C4-2B (cell line): ENCODE results near the gene FGF11.

Source experiments
- H3K27ac ChIP-seq: fragments of 450-650 bp; 2 replicates; pipeline ENCODE4 v1.5.1; 2017
- CTCF ChIP-seq: fragments of 450-650 bp; conservative IDR thresholded peaks from 2 replicates; pipeline ENCODE4 v1.5.1; 2017; ENCODE audit warnings: mild to moderate bottlenecking
- ZFX ChIP-seq: fragments of 450-650 bp; IDR thresholded peaks from 2 replicates; pipeline ENCODE4 v1.6.1; 2017

The FGF11 gene

GRCh38 chr17:7462474-7463371 lies 23.4 kb downstream of the FGF11 start:
- no peak overlapping the region for H3K27ac ChIP-seq
- TF ChIP-seq CTCF = no peak
- no peak for TF ChIP-seq ZFX

- H3K27ac ChIP-seq = no peak overlapping the region
- TF ChIP-seq CTCF = no peak
- TF ChIP-seq ZFX = no peak
Measured at GRCh38 chr17:7463372-7463846, 24.1 kb downstream of the FGF11 start.

- no peak overlapping the region for H3K27ac ChIP-seq
- TF ChIP-seq ZFX = no peak
Measured at GRCh38 chr17:7464081-7464480, 24.8 kb downstream of the FGF11 start.

- TF ChIP-seq ZFX (no peak), CTCF (no peak)
- H3K27ac ChIP-seq = no peak overlapping the region
Measured at GRCh38 chr17:7465597-7466275, 26.4 kb downstream of the FGF11 start.

- H3K27ac ChIP-seq = peak overlapping the region; percentile 40; the same call in 1 of the 2 replicates
- no peak for TF ChIP-seq ZFX
- no peak for TF ChIP-seq CTCF
Measured at GRCh38 chr17:7466318-7466638, 27.0 kb downstream of the FGF11 start.

- peak overlapping the region; percentile 40 for H3K27ac ChIP-seq
- TF ChIP-seq ZFX = no peak
- TF ChIP-seq CTCF = no peak
Measured at GRCh38 chr17:7466639-7467341, 27.5 kb downstream of the FGF11 start.

GRCh38 chr17:7467498-7467897 lies 28.2 kb downstream of the FGF11 start:
- TF ChIP-seq CTCF = no peak
- TF ChIP-seq ZFX = no peak
- peak overlapping the region; percentile 40 for H3K27ac ChIP-seq
